Ovary (tissue), 9 donors: ENCODE results near the gene MFN1. TPM values are rescaled to one million over a fixed set of nuclear protein-coding genes. Genes with fewer than 3 reads are reported as not detected.

Source experiments
- DNase-seq, 5 donors: peaks; one replicate each; pipeline ENCODE4 v3.0.0-alpha.2; 2019 to 2020
- H3K27ac ChIP-seq, 2 donors: fragments of 200-600 bp; one replicate each; pipeline versions ENCODE4 v1.5.1 to v1.8.0; 2019 to 2022
- H3K27me3 ChIP-seq: fragments of 200-600 bp; one replicate; pipeline ENCODE4 v1.8.0; 2022
- H3K36me3 ChIP-seq: fragments of 200-600 bp; sonication (generic); one replicate; pipeline ENCODE4 v1.5.1; 2019
- H3K4me1 ChIP-seq: one replicate; pipeline ENCODE4 v1.8.1; 2013; ENCODE audit warnings: mild to moderate bottlenecking, moderate library complexity; ENCODE audit not compliant: insufficient read depth
- H3K4me3 ChIP-seq: fragments of 200-600 bp; sonication (generic); one replicate; pipeline ENCODE4 v1.5.1; 2017
- H3K9me3 ChIP-seq, 2 donors: fragments of 200-600 bp in 1 of 2; sonication (generic) in 1 of 2; one replicate each; pipeline versions ENCODE4 v1.5.1 to v1.8.1; 2013 to 2019; ENCODE audit warnings: mild to moderate bottlenecking in 1 of 2, moderate library complexity in 1 of 2
- EP300 ChIP-seq: sonication (generic); formaldehyde crosslinking; IDR thresholded peaks from one replicate; pipeline ENCODE4 v1.6.1; 2017; ENCODE audit warnings: antibody characterized with exemption
- POLR2A ChIP-seq: fragments of 450-650 bp; IDR thresholded peaks from one replicate; pipeline ENCODE4 v1.6.1; 2017; ENCODE audit warnings: antibody characterized with exemption, mild to moderate bottlenecking, moderate library complexity
- WGBS, 3 donors: extraction: QIAGEN DNeasy Blood & Tissue Kit in 1 of 3; methylation state at CpG; one replicate each; pipeline versions ENCODE4 v1.1.5 to v1.1.7; 2013 to 2017; 5-methylcytosine and 5-hydroxymethylcytosine counted together
- intact Hi-C, 4 donors: fragments of 100-400 bp; cut with DNase I; formaldehyde crosslinking; loops; one replicate each; pipeline versions ENCODE4 v1.11.0 to v1.15.1; 2022 to 2023
- polyA plus RNA-seq, 2 donors: library from polyadenylated mRNA; stranded (reverse); fragments of 200-250 nt in 1 of 2; fragments of 350-450 nt in 1 of 2; fragmentation: Illumina TruSeq in 1 of 2; extraction: RNeasy Lipid Tissue Mini Kit (QIAGEN cat#74804) in 1 of 2; gene quantifications; one replicate each; pipeline ENCODE4 v1.2.3, GENCODE V29; 2013 to 2014
- total RNA-seq, 7 donors: library from RNA; depleted of rRNA in 2 of 7; stranded (reverse); fragments of >200 nt in 2 of 7; fragmentation: NEBNext Ultra II Directional in 3 of 7; extraction: Animal tissue kit (Norgen Biotek cat#: 25700) in 3 of 7; gene quantifications; one replicate each; pipeline versions ENCODE4 v1.1.0 to v1.2.4, GENCODE V29; 2016 to 2023
- TF ChIP-seq, protein P1 (sequence below), 3 donors: fragments of 450-650 bp in 2 of 3; fragments of 200-600 bp in 1 of 3; IDR thresholded peaks; one replicate each; pipeline versions ENCODE4 v1.5.1 to v1.8.0; 2016 to 2022; ENCODE audit warnings: antibody characterized with exemption in 3 of 3, mild to moderate bottlenecking in 1 of 3
- donor health status: DM: no; HTN: no; CAD: no; lungs with moderate emphysema.
- donor health status: DM: no; HTN: no; CAD: no.
- donor health status: Bipolar disorder and iron deficiency.
- donor health status: DM: yes; HTN: yes; CAD: no.
- donor health status: DM: no; HTN: no; CAD: no.
- donor health status: DM: yes; HTN: yes; CAD: no.

Gene MFN1
- total and polyA plus RNA-seq, 9 donors: 11.8 to 49.8 (median 39.3) TPM

DNA sequence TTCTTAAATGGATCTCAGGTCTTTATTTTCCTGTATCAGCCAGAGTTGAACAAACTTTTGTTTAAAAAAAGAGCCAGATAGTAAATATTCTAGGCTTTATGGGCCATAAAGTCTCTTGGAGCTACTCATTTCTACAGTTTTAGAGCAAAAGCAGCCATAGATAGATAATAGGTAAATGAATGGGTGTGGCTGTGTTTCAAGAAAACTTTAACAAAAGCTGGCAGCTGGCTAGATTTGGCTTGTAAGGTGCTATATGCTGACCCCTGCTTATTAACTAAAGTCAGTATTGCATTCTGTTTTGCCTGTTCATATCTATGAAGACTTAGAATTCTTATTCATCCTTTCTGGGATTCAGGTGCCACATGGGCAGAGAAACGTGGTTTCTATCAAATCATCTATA is 29.0 kb downstream of the MFN1 start:
- TF ChIP-seq, protein P1, sequence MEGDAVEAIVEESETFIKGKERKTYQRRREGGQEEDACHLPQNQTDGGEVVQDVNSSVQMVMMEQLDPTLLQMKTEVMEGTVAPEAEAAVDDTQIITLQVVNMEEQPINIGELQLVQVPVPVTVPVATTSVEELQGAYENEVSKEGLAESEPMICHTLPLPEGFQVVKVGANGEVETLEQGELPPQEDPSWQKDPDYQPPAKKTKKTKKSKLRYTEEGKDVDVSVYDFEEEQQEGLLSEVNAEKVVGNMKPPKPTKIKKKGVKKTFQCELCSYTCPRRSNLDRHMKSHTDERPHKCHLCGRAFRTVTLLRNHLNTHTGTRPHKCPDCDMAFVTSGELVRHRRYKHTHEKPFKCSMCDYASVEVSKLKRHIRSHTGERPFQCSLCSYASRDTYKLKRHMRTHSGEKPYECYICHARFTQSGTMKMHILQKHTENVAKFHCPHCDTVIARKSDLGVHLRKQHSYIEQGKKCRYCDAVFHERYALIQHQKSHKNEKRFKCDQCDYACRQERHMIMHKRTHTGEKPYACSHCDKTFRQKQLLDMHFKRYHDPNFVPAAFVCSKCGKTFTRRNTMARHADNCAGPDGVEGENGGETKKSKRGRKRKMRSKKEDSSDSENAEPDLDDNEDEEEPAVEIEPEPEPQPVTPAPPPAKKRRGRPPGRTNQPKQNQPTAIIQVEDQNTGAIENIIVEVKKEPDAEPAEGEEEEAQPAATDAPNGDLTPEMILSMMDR (IDR thresholded peaks at IDR 0.05): no peak
- TF ChIP-seq EP300: no peak
- no peak for TF ChIP-seq POLR2A
- Histone ChIP-seq H3K4me3 (no peak overlapping the region), H3K9me3 (no peaks in the 10 kb centered on the region), H3K27ac (no peak overlapping the region), H3K36me3 (no peaks in the 10 kb centered on the region), H3K27me3 (no peaks in the 10 kb centered on the region), H3K4me1 (no peaks in the 10 kb centered on the region)
- WGBS, 3 donors: 91 to 96% (median 92%) methylated on average over 1 of the region's 1 CpG
- no peak for DNase-seq
- intact Hi-C loops: no loop called here

DNA sequence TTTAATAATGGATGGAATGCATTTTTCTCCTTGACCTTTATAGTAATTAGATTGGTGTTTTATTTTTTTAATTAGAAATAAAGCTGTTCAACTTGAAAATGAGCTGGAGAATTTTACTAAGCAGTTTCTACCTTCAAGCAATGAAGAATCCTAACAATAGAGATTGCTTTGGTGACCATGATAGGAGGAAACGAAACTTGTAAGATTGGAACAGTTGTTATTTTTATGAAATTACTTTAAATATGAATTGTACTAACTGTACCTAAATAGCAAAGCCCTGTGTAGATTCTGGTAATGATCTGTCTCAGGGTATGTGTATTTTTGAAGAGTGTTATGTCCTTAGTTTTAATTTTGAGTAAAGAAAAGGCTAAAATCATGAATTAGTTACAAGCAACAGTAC is 44.4 kb downstream of the MFN1 start:
- 22 to 34% (median 24%) methylated on average over 1 of the region's 1 CpG for WGBS, 3 donors
- Histone ChIP-seq H3K9me3 (no peaks in the 10 kb centered on the region), H3K4me1 (no peaks in the 10 kb centered on the region), H3K27me3 (no peaks in the 10 kb centered on the region), H3K27ac (no peak overlapping the region), H3K4me3 (no peak overlapping the region), H3K36me3 (no peaks in the 10 kb centered on the region)
- DNase-seq: no peak
- TF ChIP-seq, protein P1 (IDR thresholded peaks at IDR 0.05): no peak
- TF ChIP-seq EP300 (no peak), POLR2A (no peak)
- intact Hi-C loops: no loop called here

DNA sequence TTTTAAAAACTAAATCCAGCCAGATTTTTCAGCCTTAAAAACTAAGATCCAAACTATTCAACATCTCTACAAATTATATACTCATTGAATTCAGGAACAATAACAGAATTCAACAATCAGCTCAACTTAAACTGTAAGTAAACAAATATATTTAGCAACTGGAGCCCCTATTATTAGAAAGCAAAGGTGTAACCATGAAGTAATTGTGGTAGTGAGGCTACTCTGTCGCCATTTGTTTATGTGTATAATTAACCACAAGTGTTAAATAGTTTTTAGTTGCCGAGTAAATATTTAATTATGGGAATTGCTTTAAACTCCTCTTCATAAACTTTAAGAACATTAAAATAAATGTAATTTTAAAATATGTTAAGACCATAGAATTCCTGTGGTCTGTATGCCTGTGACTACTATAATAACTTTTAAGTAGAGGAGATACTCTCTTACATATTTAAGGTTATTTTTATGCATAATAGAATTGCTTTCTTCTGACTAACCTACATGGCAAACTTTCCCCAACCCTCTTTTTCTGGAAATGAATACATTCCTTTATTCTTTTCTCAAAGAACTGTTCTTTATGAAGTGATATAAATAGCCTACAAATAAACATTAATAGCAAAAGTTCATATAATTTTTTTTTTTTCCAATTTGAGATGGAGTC is 51.2 kb downstream of the MFN1 start:
- DNase-seq: no peak
- Histone ChIP-seq H3K9me3 (no peaks in the 10 kb centered on the region), H3K4me3 (no peak overlapping the region), H3K27me3 (no peaks in the 10 kb centered on the region), H3K4me1 (no peaks in the 10 kb centered on the region), H3K36me3 (no peaks in the 10 kb centered on the region), H3K27ac (no peak overlapping the region)
- intact Hi-C loops: no loop called here
- TF ChIP-seq EP300 (no peak), POLR2A (no peak)
- TF ChIP-seq, protein P1 (IDR thresholded peaks at IDR 0.05): no peak
- 89 to 95% (median 95%) methylated on average over 2 of the region's 2 CpGs for WGBS, 3 donors

- H3K27ac ChIP-seq: no peak overlapping the region
- 74 to 84% (median 84%) methylated on average over 3 of the region's 3 CpGs for WGBS, 3 donors
- intact Hi-C loops: no loop called here
- H3K9me3 ChIP-seq: no peaks in the 10 kb centered on the region
- H3K27me3 ChIP-seq: no peaks in the 10 kb centered on the region
- H3K36me3 ChIP-seq: no peaks in the 10 kb centered on the region
- no peak overlapping the region for H3K4me3 ChIP-seq
- TF ChIP-seq POLR2A (no peak), EP300 (no peak)
- TF ChIP-seq, protein P1 (IDR thresholded peaks at IDR 0.05): no peak
- DNase-seq: no peak
- no peaks in the 10 kb centered on the region for H3K4me1 ChIP-seq
Observed at GRCh38 chr3:179401561-179401960, 54.1 kb downstream of the MFN1 start.
